CD4-positive, alpha-beta T cell treated with Interleukin-4 for 4 hours (primary cell): ENCODE data around the gene PAMR1.
"Not testable (repeated sequence)": the region's sequence is repeated elsewhere in the genome, so short reads cannot be mapped to it uniquely, and the experiment has no call there.

Experiments used
- DNase-seq: peaks from one replicate; pipeline ENCODE4 v3.0.0-alpha.2; 2020

The PAMR1 gene, protein sequence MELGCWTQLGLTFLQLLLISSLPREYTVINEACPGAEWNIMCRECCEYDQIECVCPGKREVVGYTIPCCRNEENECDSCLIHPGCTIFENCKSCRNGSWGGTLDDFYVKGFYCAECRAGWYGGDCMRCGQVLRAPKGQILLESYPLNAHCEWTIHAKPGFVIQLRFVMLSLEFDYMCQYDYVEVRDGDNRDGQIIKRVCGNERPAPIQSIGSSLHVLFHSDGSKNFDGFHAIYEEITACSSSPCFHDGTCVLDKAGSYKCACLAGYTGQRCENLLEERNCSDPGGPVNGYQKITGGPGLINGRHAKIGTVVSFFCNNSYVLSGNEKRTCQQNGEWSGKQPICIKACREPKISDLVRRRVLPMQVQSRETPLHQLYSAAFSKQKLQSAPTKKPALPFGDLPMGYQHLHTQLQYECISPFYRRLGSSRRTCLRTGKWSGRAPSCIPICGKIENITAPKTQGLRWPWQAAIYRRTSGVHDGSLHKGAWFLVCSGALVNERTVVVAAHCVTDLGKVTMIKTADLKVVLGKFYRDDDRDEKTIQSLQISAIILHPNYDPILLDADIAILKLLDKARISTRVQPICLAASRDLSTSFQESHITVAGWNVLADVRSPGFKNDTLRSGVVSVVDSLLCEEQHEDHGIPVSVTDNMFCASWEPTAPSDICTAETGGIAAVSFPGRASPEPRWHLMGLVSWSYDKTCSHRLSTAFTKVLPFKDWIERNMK

DNA sequence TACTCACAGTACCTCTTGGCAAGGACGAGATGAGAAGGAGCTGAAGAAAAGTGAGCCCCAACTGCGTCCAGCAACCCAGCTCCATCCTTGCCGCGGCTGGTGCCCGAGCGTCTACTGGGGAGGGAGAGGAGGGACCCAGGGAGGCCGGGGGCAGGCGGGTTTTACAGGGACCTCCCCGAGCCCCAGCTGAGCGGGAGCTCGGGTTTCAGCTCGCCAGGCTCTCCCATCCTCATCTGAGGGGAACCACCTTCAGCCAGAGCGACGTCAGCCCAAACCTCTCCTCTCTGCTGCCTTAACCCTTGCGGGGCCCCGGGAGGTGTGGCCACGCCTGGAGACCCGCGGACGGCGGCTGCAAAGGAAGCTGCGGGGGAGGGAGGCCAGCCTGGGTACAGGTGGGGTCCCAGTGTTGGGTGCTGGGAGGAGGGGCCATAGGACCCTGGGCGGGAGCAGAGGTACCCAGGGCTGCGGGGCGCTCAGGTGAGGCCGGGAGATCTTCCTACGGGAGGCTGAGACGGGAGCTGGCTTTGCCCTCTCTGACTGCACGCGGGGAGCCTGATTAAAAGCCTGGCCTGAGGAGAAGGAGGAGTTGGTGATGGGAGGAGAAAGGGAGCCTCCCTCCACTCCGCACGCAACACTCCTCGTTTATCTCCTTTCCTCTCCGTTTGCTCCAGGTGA is at the start of gene PAMR1:
Gene PAMR1 (minus strand): TSS at position 116 of the 675 bp plus-strand sequence. CDS start 31 bp downstream, at position 85.
- DNase-seq: no peak

DNA sequence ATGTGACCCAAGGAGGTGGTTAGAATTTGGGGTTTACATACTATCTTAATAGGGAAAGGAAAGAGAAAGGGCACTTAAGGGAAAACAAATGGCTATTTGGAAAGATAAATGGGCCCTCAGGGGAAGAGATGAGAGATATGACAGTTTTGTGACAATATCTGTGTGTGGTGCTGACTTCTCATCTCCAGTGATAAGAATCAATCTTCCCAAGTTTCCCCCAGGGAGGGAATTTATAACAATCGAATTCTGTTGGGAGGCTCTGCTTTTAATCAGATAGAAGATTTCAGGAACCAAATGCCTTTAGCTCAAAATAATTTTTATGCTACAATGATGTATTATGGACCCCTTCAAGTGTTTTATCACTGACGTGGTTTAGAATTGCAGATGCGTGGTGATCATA is 46.3 kb upstream of the PAMR1 start:
- DNase-seq: no peak

DNA sequence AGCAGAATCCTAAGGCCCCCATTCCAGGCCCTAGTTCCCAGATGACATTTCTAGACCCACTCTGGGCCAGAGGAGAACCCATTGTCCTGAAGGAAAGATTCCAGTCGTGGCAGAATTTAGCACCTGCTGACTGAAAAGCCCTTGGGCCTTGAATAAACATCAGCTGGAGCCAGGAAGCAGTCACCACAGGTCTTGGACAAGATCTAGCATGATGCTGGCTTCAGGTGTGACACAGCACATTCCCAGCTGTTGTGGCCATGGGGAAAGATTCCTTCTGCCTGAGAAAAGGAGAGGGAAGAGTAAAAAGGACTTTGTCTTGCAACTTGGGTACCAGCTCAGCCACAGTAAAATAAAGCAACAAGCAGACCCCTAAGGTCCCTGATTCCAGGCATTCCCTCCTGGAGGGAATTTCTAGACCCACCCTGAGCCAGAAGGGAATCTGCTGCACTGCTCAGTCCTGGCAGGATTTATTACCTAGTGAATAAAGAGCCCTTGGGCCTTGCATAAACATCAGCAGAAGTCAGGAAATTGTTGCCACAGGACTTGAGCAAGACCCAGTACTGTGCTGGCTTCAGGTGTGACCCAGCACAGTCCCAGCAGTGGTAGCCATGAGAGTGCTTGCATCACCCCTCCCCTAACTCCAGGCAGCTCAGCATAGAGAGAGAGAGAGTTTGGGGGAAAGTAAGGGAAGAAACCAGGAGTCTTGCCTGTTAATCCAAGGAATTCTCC is 42.5 kb upstream of the PAMR1 start:
- DNase-seq: no peak

DNA sequence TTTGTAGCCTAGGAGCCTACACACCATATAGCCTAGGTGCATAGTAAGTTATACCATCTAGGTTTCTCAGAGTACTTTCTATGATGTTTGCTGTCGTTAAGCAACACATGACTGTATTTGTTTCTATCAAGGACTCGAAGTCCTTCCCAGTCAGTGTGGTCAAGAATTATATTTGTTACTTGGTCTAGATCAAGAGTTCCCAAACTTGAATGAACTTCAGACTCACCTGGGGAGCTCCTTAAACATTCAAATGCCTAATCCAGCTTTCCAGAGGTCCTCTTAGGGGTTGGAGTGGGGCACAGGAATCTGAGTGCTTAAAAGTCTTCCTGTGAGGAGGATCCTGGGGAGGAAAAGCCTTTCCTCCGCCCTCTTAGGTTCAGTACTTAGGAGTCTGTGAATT is 41.5 kb upstream of the PAMR1 start:
- no peak for DNase-seq

DNA sequence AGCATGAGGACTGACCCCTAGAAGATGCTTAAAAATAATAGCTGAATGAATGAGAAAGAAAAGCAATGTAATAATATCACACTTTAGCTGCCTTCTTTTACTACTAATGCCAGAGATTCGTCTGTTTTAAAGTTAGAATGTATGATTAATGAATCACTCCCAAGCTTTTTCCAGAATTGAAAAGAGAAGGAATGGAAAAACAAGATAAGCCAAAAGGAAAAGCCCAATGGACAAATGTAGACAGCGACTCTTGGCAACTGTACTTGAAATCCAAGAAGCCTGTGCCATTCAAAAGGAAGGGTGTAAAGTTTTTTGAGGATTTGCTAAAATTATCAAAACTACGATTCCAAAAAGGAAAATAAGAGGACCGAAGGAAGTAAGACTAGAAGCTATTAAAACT is 40.8 kb upstream of the PAMR1 start:
- no peak for DNase-seq

DNA sequence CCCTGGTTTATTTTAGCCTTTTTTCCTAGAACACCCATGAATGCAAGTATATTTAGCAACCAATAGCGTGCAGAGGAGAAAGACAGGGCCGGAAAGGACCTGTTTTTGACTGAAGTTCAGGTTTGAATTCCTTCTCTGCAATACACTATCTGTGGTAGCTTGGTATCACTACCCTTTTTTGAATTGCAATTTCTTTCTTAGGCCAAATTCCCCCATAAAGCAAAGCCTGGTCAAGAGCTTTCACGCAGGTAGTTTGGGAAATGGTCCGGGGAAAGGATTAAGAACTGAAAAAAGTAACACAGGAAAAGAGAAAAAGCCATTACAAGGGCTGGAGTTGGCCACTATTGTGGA is 38.8 kb upstream of the PAMR1 start:
- no peak for DNase-seq

DNA sequence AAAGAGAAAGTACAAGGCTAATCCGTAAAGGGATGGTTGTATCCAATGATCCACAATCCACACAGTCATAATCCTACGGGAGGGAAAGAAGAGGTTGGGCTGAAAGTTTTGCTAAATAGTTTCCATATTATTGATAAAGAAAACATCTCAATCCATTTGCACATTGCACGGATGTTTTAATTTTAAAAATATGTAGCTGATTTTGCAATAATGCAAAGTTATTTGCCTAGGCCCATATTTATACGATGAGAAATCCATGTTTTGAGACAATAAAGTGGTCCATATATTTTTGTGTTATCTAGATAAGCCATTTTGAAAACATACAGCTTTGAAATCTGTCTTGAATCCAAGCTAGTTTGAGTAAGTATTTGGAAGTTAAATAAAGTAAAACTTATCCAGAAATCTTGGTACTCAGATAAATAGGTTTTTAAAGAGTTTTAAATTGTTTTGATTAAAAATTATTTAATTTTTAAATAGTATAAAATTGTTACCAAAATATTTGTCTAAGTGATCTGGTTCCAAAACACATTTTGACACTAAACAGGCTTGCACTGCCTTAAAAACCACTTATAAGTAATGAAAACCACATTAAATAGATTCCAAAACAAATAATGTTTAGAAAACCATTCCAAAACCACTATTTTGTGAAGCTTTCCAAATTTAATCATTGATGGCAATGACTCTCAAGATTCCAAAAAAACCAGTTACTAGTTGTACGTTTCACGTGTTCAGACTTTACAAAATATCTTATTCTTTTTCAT is 38.2 kb upstream of the PAMR1 start:
- no peak for DNase-seq

DNA sequence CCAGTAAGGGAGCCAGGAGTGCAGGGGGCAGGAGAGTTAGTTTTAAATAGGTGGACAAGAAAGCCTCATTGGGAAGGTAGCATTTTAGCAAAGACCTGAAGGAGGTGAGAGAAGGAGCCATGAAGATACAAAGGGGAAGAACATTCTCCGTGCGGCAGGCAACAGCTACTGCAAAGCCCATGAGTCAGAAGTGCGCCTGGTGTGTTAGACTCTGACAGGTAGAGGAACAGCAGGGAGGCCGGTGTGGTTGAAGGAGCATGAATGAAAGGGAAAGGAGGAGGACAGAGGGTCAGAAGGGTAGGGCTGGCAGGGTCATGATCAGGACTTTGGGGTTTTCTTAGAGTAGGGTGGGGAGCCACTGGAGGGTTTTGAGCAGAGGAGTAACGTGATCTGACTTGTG is 34.5 kb upstream of the PAMR1 start:
- DNase-seq: no peak

DNA sequence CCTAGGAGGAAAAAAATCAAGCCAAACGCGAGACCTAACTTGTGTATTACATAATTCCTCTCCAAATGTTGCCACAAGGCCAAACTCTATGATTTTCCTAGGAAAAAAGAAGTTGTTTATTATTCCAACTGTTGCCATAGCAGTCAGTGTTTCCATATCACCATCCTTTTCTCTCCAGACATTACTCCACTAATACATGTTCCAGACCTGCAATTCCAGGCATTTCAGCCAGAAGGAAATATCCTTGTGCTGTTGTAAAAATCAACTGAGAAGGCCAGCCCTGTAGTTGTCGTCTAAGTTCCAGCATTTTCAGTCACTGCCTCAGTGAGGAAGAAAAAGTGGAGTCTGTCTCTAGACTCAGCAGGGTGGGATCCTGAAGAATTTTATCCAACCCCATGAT is 33.1 kb upstream of the PAMR1 start:
- no peak for DNase-seq

DNA sequence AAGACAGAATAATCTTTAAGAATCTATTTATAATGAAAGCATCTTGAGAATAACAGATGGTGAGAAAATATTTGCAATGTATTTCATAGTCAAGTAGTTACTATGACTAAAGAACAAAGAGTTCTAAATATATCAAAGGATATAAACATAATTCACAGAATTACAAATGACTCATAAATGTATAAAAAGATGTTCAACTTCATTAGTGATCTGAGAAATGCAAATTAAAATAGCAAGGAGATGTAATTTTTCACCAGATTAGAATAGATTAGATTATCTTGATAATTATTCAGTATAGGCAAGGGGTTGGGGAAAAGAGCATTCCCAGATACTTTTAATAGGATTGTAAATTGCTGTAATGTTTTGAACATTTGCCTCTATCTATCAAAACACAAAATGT is 30.1 kb upstream of the PAMR1 start:
- no peak for DNase-seq

DNA sequence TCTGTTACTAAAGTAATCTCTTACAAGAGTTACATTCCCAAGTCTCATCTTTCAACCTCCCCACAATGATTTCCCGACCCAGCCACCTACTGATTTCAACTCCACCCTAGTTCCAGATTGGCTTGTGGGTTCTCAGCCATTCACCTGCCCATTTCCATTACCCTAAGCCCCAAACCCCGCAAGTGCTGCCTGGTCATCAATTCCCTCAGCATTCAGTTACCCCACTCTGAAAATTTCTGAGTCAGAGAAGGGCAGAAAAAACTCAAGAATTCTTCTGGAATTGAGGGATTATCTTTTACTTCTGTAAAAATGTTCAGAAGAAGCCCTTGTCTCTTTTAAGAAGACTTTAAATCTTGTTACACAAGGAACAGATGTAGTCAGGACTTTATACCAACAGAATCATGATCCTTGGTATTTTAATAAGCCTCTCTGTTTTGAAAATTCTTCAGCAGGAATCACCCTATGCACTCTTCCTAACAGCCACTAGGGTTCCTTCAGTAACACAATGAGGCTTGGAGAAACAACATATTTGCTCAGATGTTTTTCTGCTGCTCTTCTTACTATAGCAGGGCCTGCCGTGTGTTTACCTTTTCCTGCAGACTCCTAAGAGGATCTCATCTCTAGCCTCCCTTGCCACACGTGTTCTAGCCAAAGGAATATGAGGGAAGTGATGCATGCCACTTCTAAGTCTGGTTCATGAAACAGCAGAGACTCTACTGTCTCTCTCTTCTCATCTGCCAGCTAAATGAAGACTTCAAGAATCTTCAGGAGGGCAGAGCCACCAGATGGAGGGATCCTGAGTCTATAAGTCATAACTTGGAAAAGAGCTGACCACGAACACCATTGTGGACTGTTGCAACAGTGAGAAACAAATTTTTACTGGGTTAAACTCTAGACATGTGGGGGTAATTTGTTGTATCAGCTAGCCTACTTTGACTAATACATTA is 29.3 kb upstream of the PAMR1 start:
- DNase-seq: no peak

DNA sequence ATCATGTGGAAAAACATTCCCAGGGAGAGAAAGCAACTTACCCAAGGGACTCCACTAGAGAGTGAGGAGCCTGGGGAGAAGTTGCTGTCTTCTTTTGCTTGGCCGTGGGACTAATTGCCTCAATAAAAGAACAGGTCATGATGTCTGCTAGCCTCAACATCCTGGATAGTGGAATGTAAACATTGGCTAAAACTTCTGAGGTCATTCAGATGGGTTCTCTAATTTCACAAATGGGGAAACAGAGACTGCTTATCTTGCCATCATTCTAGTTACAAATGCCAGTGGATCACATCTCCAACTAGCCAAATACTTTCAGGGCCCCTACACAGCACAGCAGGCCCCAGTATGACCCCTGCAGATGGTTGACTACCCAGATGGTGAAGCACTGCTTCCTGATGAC is 28.4 kb upstream of the PAMR1 start:
- no peak for DNase-seq

DNA sequence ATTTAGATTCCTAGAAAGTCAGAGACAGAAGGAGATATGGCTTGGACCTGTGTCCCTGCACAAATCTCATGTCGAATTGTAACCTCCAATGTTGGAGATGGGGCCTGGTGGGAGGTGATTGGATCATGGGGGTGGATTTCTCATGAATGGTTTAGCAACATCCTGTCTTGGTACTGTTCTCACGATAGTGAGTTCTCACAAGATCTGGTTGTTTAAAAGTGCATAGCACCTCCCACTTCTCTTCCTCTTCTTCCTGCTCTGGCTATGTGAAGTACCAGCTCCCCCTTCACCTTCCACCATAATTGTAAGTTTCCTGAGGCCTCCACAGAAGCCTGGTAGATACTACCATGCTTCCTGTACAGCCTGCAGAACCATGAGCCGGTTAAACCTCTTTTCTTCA is 27.6 kb upstream of the PAMR1 start:
- DNase-seq: no peak

DNA sequence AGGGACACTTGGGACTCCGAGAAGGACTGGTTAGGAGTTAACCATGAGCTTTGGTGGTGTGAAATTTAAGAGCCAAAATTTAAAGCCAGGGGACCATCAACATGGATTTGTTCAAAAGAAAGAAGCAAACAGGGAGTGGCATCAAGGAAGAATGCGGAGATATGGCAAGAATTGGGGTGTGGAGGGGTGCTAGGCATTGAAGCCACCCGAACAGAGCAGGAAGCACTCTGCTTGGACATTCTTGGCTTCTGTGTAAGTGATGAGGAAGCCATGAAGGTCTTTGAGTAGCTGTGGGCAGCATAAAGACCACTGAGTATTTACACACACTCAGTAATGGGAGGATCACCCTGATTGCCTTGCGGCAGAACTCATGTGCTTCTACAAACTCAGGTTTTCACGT is 27.2 kb upstream of the PAMR1 start:
- no peak for DNase-seq

DNA sequence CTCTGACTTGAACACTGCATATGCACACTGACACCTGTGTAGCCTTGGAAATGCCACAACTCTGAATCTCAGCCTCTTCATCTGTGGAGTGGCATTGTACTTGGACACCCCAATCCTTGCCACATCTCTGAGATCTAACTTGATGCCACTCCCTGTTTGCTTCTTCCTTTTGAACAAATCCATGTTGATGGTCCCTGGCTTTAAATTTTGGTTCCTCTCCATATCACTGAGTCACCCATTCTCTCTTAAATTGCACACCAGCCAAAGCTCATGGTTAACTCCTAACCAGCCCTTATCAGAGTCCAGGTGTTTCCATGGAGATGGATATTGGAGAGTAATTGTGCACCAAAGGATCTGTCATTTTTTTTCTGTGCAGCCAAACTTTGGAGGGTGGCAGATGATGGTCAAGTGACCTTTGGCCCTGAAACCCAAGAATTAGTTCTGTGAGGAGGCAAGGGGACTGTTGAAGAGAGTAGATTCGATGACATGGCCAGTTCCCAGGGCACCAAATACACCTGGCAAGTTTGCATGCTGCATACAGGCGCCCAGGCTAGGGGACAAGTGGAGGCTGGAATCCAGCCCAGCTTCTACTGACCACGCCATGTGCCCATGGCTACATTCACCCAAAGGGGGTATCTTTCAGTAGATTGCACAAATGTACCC is 25.1 kb upstream of the PAMR1 start:
- DNase-seq: no peak

DNA sequence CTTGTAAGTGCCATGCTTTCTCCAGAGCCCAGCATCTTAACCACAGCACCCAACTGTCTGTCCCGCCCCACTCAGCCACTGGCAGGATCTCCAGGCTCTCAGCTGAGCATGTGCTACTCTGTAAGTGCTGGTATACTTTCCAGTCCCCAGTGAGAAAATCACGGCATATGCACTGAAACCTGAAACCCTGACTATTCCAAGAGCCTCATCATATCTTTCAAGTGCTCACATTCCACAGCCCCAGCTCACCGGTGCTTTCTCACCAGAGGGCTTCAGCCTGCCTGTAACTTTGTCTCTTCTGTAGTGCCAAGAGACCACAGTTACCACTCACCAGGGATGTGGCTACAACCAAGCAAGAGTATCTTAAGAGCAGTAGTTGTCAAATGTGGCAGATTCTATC is 24.4 kb upstream of the PAMR1 start:
- no peak for DNase-seq

DNA sequence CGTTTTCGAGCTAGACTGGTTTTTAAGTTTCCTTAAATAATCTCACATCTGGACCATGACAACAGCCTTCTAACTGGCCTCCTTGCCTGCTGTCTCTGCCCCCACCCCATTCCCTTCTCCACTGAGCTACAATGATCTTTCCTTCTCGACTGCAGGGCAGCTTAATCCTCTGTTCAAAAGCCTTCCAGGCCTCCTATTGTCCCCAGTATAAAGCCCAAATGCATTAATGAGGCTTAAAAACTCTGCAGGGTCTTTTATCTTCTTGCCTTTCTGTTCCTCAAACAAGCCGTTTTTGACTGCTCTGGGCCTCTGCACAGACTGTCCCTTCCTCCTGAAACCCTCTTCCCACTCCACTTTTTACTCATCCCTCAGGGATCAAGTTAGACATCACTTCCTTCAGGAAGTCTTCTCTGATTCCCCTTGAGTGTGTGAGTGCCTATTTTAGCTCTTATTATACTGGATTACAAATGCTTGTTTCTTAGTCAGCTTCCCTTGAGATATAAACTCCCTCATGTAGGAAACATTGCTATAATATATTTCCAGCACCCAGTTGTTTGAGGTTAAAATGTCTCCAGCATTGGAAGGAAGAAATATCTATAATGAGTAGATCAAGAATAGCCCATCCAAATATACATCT is 23.6 kb upstream of the PAMR1 start:
- no peak for DNase-seq

DNA sequence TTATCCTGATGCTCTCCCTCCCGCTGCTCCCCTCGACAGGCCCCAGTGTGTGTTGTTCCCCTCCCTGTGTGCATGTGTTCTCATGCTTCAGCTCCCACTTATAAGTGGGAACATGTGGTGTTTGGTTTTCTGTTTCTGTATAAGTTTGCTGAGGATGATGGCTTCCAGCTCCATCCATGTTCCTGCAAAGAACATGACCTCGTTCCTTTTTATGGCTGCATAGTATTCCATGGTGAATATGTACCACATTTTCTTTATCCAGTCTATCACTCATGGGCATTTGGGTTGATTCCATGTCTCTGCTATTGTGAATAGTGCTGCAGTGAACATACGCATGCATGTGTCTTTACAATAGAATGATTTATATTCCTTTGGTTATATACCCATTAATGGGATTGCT is 22.6 kb upstream of the PAMR1 start:
- not testable (repeated sequence) for DNase-seq

DNA sequence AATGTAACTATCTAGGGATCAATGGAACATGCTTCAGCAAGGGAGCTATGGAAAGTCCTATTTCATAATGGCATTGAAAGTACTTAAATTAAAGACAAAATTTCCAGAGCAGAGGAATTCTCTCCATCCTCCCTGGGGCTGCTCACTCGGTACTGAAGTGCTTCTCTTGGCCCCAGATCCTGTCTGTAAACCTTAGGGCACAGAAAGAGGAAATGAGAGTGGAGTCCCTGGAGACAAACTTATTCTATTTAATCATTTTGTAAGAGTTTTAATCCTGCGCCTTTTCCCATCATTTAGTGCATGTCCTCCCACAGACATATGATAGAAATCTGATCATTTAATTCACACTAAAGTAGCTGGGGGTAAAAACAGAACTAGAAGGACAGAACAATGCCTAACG is 20.9 kb upstream of the PAMR1 start:
- no peak for DNase-seq

DNA sequence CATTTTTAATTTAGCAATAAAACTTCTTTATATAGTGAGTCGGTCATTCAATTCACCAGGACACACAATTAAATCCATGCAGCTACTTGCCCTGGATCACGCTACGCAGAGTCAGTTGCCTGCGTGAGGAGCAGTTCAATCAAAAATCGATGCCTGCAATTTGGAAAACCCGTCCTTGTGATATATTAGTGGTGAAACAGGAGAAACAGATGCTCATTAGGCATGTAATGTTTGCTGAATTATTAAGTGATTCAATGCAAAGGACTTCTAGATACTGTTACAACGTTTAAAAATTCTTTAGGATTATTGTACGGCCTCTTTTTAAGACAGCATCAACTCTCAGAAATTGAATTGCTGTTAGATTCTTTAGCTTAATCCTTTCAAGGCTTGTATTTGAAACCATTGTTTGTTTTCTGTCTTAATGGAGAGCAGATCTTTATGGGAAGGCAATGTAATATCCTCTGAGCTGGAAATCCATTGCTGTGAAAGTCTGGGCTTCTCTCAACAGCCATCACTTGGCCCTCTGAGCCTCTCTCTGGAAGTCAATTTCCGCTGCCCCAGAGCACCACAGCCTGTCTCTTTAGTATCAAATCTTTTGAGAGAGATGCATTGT is 20.1 kb upstream of the PAMR1 start:
- no peak for DNase-seq
